Activated CD8-positive, alpha-beta memory T cell treated with anti-CD3 and anti-CD28 coated beads, Interleukin-2, amount 50 U/mL, for 1 hour (primary cell): ENCODE results near the gene ZNF777.
A peak's percentile ranks its signal among the peaks of the same experiment; 100 is the strongest.
"Not testable (repeated sequence)": the region's sequence is repeated elsewhere in the genome, so short reads cannot be mapped to it uniquely, and the experiment has no call there.

Experiments
- DNase-seq: peaks from one replicate; pipeline ENCODE4 v3.0.0-alpha.2; 2020; ENCODE audit errors: extremely low read depth

The ZNF777 gene

GRCh38 chr7:149460493-149461277, at the start of gene ZNF777:
ZNF777 (minus strand) TSS chr7:149461062; CDS start chr7:149456022, 5,040 bp downstream.
- peak; percentile 59 for DNase-seq

GRCh38 chr7:149510248-149510647, 49.4 kb upstream of the ZNF777 start:
- DNase-seq, result no peak

GRCh38 chr7:149509774-149510173, 48.9 kb upstream of the ZNF777 start:
- no peak for DNase-seq

- no peak for DNase-seq
Measured at GRCh38 chr7:149505551-149505950, 44.7 kb upstream of the ZNF777 start.

- no peak for DNase-seq
Measured at GRCh38 chr7:149501651-149502050, 40.8 kb upstream of the ZNF777 start.

GRCh38 chr7:149500910-149501309, 40.0 kb upstream of the ZNF777 start:
- DNase-seq, result no peak

- no peak for DNase-seq
Measured at GRCh38 chr7:149500201-149500600, 39.3 kb upstream of the ZNF777 start.

- DNase-seq, result no peak
Measured at GRCh38 chr7:149498811-149499210, 37.9 kb upstream of the ZNF777 start.

- peak; percentile 34 for DNase-seq
Measured at GRCh38 chr7:149497467-149498261, 36.8 kb upstream of the ZNF777 start, which contains the start of gene ZNF746. ZNF746 (minus strand) TSS chr7:149497809; CDS start chr7:149497536, 273 bp downstream.

- DNase-seq, result no peak
Measured at GRCh38 chr7:149496642-149497391, 36.0 kb upstream of the ZNF777 start.

GRCh38 chr7:149495785-149496641, 35.2 kb upstream of the ZNF777 start:
- no peak for DNase-seq

GRCh38 chr7:149494738-149495368, 34.0 kb upstream of the ZNF777 start:
- no peak for DNase-seq

- not testable (repeated sequence) for DNase-seq
Measured at GRCh38 chr7:149493975-149494374, 33.1 kb upstream of the ZNF777 start.

- no peak for DNase-seq
Measured at GRCh38 chr7:149493366-149493765, 32.5 kb upstream of the ZNF777 start.

- DNase-seq, result no peak
Measured at GRCh38 chr7:149490083-149490760, 29.4 kb upstream of the ZNF777 start.

- no peak for DNase-seq
Measured at GRCh38 chr7:149489391-149490024, 28.6 kb upstream of the ZNF777 start.

GRCh38 chr7:149479568-149479967, 18.7 kb upstream of the ZNF777 start:
- no peak for DNase-seq

GRCh38 chr7:149478754-149479153, 17.9 kb upstream of the ZNF777 start:
- no peak for DNase-seq
